Measurements from ENCODE around the gene GSG1L.
A peak's percentile ranks its signal among the peaks of the same experiment; 100 is the strongest.

GSG1L gene

DNA sequence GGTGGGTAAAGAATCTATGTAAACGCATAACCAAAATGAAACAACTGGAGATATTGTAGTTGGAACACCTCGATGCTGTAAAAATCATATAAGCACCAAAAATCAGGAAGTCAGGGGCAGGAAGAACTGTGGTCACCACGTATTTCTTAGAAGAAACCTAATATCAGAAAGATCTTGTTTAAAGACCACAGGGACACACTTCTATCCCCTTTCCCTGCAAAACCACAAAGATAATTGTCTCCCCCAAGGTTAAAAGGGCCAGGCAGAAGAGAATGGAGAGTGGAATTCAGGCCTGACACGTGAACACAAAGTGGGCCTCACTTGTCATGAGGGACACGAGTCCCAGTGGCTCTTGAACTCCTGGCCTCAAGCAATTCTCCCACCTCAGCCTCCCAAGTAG, 68.1 kb downstream of the GSG1L start:
- H3K4me3 ChIP-seq (ENCODE audit: low read depth, low read length), result no peak overlapping the region
- TF ChIP-seq, protein P1, sequence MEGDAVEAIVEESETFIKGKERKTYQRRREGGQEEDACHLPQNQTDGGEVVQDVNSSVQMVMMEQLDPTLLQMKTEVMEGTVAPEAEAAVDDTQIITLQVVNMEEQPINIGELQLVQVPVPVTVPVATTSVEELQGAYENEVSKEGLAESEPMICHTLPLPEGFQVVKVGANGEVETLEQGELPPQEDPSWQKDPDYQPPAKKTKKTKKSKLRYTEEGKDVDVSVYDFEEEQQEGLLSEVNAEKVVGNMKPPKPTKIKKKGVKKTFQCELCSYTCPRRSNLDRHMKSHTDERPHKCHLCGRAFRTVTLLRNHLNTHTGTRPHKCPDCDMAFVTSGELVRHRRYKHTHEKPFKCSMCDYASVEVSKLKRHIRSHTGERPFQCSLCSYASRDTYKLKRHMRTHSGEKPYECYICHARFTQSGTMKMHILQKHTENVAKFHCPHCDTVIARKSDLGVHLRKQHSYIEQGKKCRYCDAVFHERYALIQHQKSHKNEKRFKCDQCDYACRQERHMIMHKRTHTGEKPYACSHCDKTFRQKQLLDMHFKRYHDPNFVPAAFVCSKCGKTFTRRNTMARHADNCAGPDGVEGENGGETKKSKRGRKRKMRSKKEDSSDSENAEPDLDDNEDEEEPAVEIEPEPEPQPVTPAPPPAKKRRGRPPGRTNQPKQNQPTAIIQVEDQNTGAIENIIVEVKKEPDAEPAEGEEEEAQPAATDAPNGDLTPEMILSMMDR (IDR thresholded peaks at IDR 0.05; ENCODE audit: low read depth, low read length), result no peak
- peak; percentile 50 for DNase-seq (ENCODE audit: low read depth)

DNA sequence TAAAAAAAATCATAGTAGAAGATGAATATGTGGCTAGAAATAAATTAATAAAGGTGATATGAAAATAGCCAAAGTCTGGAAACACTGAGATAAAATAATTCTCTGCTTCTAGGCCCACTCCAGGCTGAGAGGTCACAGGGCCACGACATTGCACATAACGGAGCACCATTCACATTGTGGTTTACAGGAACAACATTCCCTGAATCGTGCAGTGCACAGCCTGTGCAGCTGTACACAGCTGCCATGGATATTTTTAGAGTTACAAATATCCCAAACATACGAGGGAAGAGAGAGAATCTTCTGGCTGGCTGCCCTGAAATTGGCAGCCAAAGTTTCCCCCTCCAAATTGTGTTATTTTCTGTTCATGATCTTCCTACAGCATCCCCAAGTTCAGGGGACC, 68.8 kb downstream of the GSG1L start:
- H3K4me3 ChIP-seq (ENCODE audit: low read depth, low read length), result no peak overlapping the region
- DNase-seq (ENCODE audit: low read depth), result no peak
- TF ChIP-seq, protein P2, sequence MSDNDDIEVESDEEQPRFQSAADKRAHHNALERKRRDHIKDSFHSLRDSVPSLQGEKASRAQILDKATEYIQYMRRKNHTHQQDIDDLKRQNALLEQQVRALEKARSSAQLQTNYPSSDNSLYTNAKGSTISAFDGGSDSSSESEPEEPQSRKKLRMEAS (IDR thresholded peaks at IDR 0.05; ENCODE audit: low read depth, low read length), result no peak
- no peak for TF ChIP-seq MYC (IDR thresholded peaks at IDR 0.05; ENCODE audit: low read depth, low read length)

DNA sequence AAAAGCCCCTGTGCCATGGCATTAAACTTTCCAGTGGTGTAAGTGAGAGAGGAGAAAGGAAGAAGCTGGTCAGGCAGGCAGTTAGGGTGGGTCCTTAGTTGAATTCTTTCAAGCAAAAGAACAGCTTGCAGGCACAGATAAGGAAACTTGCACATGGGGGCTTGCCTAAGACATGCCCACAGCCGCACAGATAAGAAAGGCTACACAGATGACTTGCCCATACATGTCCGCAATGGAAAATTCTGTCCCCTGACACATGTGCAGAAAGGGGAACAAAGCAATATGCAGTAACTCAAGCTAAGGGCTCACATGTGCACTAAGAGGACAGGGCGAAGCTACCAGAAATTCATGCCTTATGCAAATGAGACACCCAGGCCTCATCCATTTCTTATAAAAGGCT, 69.9 kb downstream of the GSG1L start:
- DNase-seq (ENCODE audit: low read depth), result peak; percentile 18
- H3K4me3 ChIP-seq (ENCODE audit: low read depth, low read length), result no peak overlapping the region
- TF ChIP-seq, protein P2 (IDR thresholded peaks at IDR 0.05; ENCODE audit: low read depth, low read length), result no peak
- TF ChIP-seq, protein P1 (IDR thresholded peaks at IDR 0.05; ENCODE audit: low read depth, low read length), result no peak
- TF ChIP-seq POLR2A (IDR thresholded peaks at IDR 0.05; ENCODE audit: extremely low read depth, insufficient read length) (no peak), MYC (IDR thresholded peaks at IDR 0.05; ENCODE audit: low read depth, low read length) (no peak)

DNA sequence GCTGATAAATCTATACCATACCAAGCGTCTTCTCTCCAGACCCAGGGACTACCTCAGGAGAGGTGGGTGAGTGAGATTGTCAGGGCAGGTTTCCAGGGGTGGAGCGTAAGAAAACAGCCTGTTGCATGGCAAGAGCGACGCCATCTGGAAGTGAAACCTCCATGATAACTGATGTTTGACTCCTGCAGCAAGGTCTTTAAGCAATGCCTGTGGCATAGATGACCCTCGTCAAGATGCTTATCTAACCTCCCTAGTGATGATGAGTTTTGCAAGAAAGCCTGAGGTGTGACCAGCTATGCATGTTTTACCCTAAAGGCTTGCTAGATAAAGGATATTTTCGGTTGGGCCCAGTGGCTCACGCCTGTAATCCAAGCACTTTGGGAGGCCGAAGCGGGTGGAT, 71.6 kb downstream of the GSG1L start:
- no peak overlapping the region for H3K4me3 ChIP-seq (ENCODE audit: low read depth, low read length)
- DNase-seq (ENCODE audit: low read depth), result peak; percentile 30
- TF ChIP-seq POLR2A (IDR thresholded peaks at IDR 0.05; ENCODE audit: extremely low read depth, insufficient read length) (no peak), MYC (IDR thresholded peaks at IDR 0.05; ENCODE audit: low read depth, low read length) (no peak)
- TF ChIP-seq, protein P2 (IDR thresholded peaks at IDR 0.05; ENCODE audit: low read depth, low read length), result no peak
- TF ChIP-seq, protein P1 (IDR thresholded peaks at IDR 0.05; ENCODE audit: low read depth, low read length), result no peak

GRCh38 chr16:27985981-27986380, 77.5 kb downstream of the GSG1L start:
- no peak for DNase-seq (ENCODE audit: low read depth)
- TF ChIP-seq POLR2A (IDR thresholded peaks at IDR 0.05; ENCODE audit: extremely low read depth, insufficient read length), result no peak
- TF ChIP-seq MYC (IDR thresholded peaks at IDR 0.05; ENCODE audit: low read depth, low read length), result no peak
- TF ChIP-seq, protein P2 (IDR thresholded peaks at IDR 0.05; ENCODE audit: low read depth, low read length), result no peak
- TF ChIP-seq, protein P1 (IDR thresholded peaks at IDR 0.05; ENCODE audit: low read depth, low read length), result no peak
- no peak overlapping the region for H3K4me3 ChIP-seq (ENCODE audit: low read depth, low read length)

DNA sequence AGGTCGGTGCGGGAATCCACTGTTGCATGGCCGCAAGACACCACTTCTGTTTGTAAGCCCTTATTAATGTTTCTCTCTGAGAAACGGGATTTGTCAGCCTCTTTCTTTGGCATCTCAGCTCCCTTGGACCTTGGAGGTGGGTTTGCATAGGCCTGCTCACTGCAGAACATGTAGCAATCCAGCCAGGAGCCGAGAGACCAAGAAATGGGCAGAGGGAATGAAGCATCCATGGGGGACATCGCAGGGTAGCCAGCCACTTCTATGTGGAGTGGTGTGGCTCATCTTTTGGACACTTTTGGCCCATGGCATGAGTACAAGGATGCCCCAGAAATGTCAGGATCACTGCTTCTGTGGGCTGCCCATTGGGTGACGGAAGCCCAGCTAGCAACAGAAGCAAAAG, 79.4 kb downstream of the GSG1L start:
- DNase-seq (ENCODE audit: low read depth), result no peak
- TF ChIP-seq, protein P2 (IDR thresholded peaks at IDR 0.05; ENCODE audit: low read depth, low read length), result no peak
- TF ChIP-seq MYC (IDR thresholded peaks at IDR 0.05; ENCODE audit: low read depth, low read length) (no peak), POLR2A (IDR thresholded peaks at IDR 0.05; ENCODE audit: extremely low read depth, insufficient read length) (no peak)
- TF ChIP-seq, protein P1 (IDR thresholded peaks at IDR 0.05; ENCODE audit: low read depth, low read length), result no peak
- H3K4me3 ChIP-seq (ENCODE audit: low read depth, low read length), result no peak overlapping the region

All from NB4 (cell line).